PC-3 (cell line): ENCODE results near the gene C1QL1. TPM values are rescaled to one million over a fixed set of nuclear protein-coding genes. Genes with fewer than 3 reads are reported as not detected.

Source experiments
- ATAC-seq: fragments of 200-7000 bp; cut with Tn5 transposase; 2 replicates; pipeline ENCODE4 v1.9.1; 2020; ENCODE audit warnings: mild to moderate bottlenecking, moderate library complexity
- BruUV-seq: library from RNA; stranded (reverse); fragments of 400-500 nt; replicated peaks from 2 replicates; lab custom pipeline; 2021; lab: Mats Ljungman, UMichigan
- CTCF ChIA-PET: fragments of 300-600 bp; sonication (Branson Sonifier 250); formaldehyde crosslinking; loops from one replicate; lab custom pipeline; 2022; ENCODE audit warnings: antibody characterized with exemption; lab: Charles Lee
- POLR2A ChIA-PET: fragments of 300-600 bp; sonication (Branson Sonifier 250); formaldehyde crosslinking; loops from one replicate; lab custom pipeline; 2022; ENCODE audit warnings: antibody characterized with exemption; ENCODE audit not compliant: unreplicated experiment; lab: Charles Lee
- DNase-seq: peaks from one replicate; pipeline ENCODE4 v3.0.0-alpha.2; 2015
- H2AFZ ChIP-seq: fragments of 300-600 bp; sonication (generic); 2 replicates; pipeline ENCODE4 v1.6.0; 2016; ENCODE audit warnings: antibody characterized with exemption, low read length
- H3F3A ChIP-seq: fragments of 300-600 bp; sonication (generic); one replicate; pipeline ENCODE4 v1.6.0; 2017; ENCODE audit warnings: antibody characterized with exemption, low read length, control low read depth, mild to moderate bottlenecking; ENCODE audit not compliant: unreplicated experiment
- H3K27ac ChIP-seq: fragments of 300-600 bp; sonication (generic); 2 replicates; pipeline ENCODE4 v1.5.1; 2016; ENCODE audit warnings: mild to moderate bottlenecking, low read length
- H3K27me3 ChIP-seq: fragments of 300-600 bp; sonication (generic); 2 replicates; pipeline ENCODE4 v1.6.1; 2016; ENCODE audit warnings: low read length, mixed read lengths
- H3K36me3 ChIP-seq: fragments of 300-600 bp; sonication (generic); 2 replicates; pipeline ENCODE4 v1.6.1; 2016; ENCODE audit warnings: low read depth, mixed run types, low read length, mixed read lengths
- H3K4me1 ChIP-seq: fragments of 300-600 bp; sonication (generic); 2 replicates; pipeline ENCODE4 v1.5.1; 2016; ENCODE audit warnings: low read length; ENCODE audit not compliant: insufficient read depth
- H3K4me2 ChIP-seq: fragments of 300-600 bp; sonication (generic); 2 replicates; pipeline ENCODE4 v1.6.0; 2016; ENCODE audit warnings: low read length
- H3K4me3 ChIP-seq: fragments of 300-600 bp; sonication (generic); 2 replicates; pipeline ENCODE4 v1.5.1; 2016; ENCODE audit warnings: mild to moderate bottlenecking, low read length, mixed read lengths
- H3K79me2 ChIP-seq: fragments of 300-600 bp; sonication (generic); 2 replicates; pipeline ENCODE4 v1.6.1; 2017; ENCODE audit warnings: low read length, mixed read lengths
- H3K9ac ChIP-seq: fragments of 300-600 bp; sonication (generic); 2 replicates; pipeline ENCODE4 v1.6.0; 2016; ENCODE audit warnings: mild to moderate bottlenecking, low read length
- H3K9me2 ChIP-seq: fragments of 300-600 bp; sonication (generic); replicated peaks from 2 replicates; pipeline ENCODE4 v1.6.1; 2016; ENCODE audit warnings: mixed run types, low read length, mixed read lengths
- H3K9me3 ChIP-seq: fragments of 300-600 bp; sonication (generic); 2 replicates; pipeline ENCODE4 v1.6.1; 2016; ENCODE audit warnings: low read length, mixed read lengths
- H4K20me1 ChIP-seq: fragments of 300-600 bp; sonication (generic); 2 replicates; pipeline ENCODE4 v1.6.1; 2016; ENCODE audit warnings: low read length, mixed read lengths
- EZH2 ChIP-seq: fragments of 300-600 bp; sonication (generic); IDR thresholded peaks from one replicate; pipeline ENCODE4 v1.6.1; 2017; ENCODE audit warnings: antibody characterized with exemption, mild to moderate bottlenecking, low read length; ENCODE audit not compliant: unreplicated experiment
- EZH2phosphoT487 ChIP-seq: fragments of 300-600 bp; sonication (generic); IDR thresholded peaks from 2 replicates; pipeline ENCODE4 v1.6.1; 2018; ENCODE audit warnings: mild to moderate bottlenecking, antibody characterized with exemption, low read length, borderline replicate concordance
- intact Hi-C: fragments of 100-400 bp; cut with micrococcal nuclease; formaldehyde crosslinking; loops from 2 replicates; pipeline ENCODE4 v1.9.0; 2023
- total RNA-seq: library from RNA; depleted of rRNA; stranded (reverse); fragments of >200 nt; gene quantifications from 2 replicates; pipeline ENCODE4 v1.2.3, GENCODE V29; 2014
- TF ChIP-seq, protein P1 (sequence below): fragments of 300-600 bp; sonication (generic); conservative IDR thresholded peaks from 2 replicates; pipeline ENCODE4 v1.5.1; 2017; ENCODE audit warnings: antibody characterized with exemption, low read depth, mild to moderate bottlenecking, low read length

The C1QL1 gene
- total RNA-seq, 1 experiment from 2014 or later = 2.8 TPM

DNA sequence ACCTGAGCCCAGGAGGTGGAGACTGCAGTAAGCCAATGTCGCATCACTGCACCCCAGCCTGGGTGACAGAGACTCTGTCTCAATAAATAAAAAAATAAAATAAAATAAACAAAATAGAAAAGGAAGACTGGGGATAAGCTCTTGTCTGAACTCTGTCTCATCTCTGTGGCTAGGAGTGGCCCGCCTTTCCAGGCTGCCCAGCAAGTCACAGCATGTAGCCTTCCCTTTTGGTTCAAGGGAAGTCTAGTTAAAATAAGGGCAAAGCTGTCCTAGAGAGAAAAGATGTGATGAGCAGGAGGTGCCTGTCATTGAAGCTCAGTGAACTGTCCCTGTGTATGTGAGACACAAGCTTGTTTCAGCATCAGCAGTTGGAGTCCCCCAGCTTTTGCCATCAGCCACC is 50.1 kb downstream of the C1QL1 start:
- Histone ChIP-seq H4K20me1 (no peaks in the 10 kb centered on the region), H3F3A (no peaks in the 10 kb centered on the region), H3K4me2 (no peak overlapping the region), H3K36me3 (no peaks in the 10 kb centered on the region), H3K9me3 (no peaks in the 10 kb centered on the region), H2AFZ (no peak overlapping the region), H3K9me2 (no peaks in the 10 kb centered on the region), H3K79me2 (no peaks in the 10 kb centered on the region), H3K9ac (no peak overlapping the region), H3K27me3 (no peaks in the 10 kb centered on the region), H3K4me3 (no peak overlapping the region), H3K27ac (no peak overlapping the region), H3K4me1 (peaks cover 20% of the 10 kb centered on the region)
- POLR2A ChIA-PET = interaction anchor here (0.5 kb wide), 1 partner anchor 29 kb away, joined by 8 read pairs; no protein-coding TSS in a partner anchor
- intact Hi-C loops = no loop called here
- no peak for ATAC-seq
- no TSS peak for BruUV-seq
- TF ChIP-seq, protein P1, sequence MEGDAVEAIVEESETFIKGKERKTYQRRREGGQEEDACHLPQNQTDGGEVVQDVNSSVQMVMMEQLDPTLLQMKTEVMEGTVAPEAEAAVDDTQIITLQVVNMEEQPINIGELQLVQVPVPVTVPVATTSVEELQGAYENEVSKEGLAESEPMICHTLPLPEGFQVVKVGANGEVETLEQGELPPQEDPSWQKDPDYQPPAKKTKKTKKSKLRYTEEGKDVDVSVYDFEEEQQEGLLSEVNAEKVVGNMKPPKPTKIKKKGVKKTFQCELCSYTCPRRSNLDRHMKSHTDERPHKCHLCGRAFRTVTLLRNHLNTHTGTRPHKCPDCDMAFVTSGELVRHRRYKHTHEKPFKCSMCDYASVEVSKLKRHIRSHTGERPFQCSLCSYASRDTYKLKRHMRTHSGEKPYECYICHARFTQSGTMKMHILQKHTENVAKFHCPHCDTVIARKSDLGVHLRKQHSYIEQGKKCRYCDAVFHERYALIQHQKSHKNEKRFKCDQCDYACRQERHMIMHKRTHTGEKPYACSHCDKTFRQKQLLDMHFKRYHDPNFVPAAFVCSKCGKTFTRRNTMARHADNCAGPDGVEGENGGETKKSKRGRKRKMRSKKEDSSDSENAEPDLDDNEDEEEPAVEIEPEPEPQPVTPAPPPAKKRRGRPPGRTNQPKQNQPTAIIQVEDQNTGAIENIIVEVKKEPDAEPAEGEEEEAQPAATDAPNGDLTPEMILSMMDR = no peak
- no peak for TF ChIP-seq EZH2
- no peak for TF ChIP-seq EZH2phosphoT487
- no peak for DNase-seq
- CTCF ChIA-PET = interaction anchor here (0.6 to 1.1 kb wide), 4 partner anchors 16 to 219 kb away, joined by 3 to 4 read pairs (median 3); no protein-coding TSS in a partner anchor

- POLR2A ChIA-PET = interaction anchor here (0.5 kb wide), 1 partner anchor 30 kb away, joined by 8 read pairs; no protein-coding TSS in a partner anchor
- CTCF ChIA-PET = interaction anchor here (0.7 to 1.1 kb wide), 3 partner anchors 105 to 219 kb away, joined by 3 to 9 read pairs (median 4); no protein-coding TSS in a partner anchor
- H3K36me3 ChIP-seq = no peaks in the 10 kb centered on the region
- peaks cover 20% of the 10 kb centered on the region for H3K4me1 ChIP-seq
- ATAC-seq (no peak), DNase-seq (no peak)
- H3K9me2 ChIP-seq = no peaks in the 10 kb centered on the region
- H3K4me3 ChIP-seq = no peak overlapping the region
- no peak for TF ChIP-seq EZH2phosphoT487
- TF ChIP-seq EZH2 = no peak
- TF ChIP-seq, protein P1 = no peak
- no peak overlapping the region for H2AFZ ChIP-seq
- no peaks in the 10 kb centered on the region for H4K20me1 ChIP-seq
- H3F3A ChIP-seq = no peaks in the 10 kb centered on the region
- BruUV-seq = no TSS peak
- no peak overlapping the region for H3K9ac ChIP-seq
- intact Hi-C loops = no loop called here
- H3K27me3 ChIP-seq = no peaks in the 10 kb centered on the region
- peak overlapping the region; percentile 21; the same call in 1 of the 2 replicates for H3K4me2 ChIP-seq
- no peaks in the 10 kb centered on the region for H3K79me2 ChIP-seq
- no peak overlapping the region for H3K27ac ChIP-seq
- no peaks in the 10 kb centered on the region for H3K9me3 ChIP-seq
Observed at GRCh38 chr17:44917456-44917855, 50.6 kb downstream of the C1QL1 start.

- TF ChIP-seq EZH2phosphoT487 (no peak), EZH2 (no peak)
- TF ChIP-seq, protein P1 = peak; percentile 27; the same call in 1 of the 2 replicates
- intact Hi-C loops = no loop called here
- H3K36me3 ChIP-seq = no peaks in the 10 kb centered on the region
- ChIA-PET CTCF (interaction anchor here (0.6 to 0.7 kb wide), 3 partner anchors 95 to 212 kb away, joined by 3 to 9 read pairs (median 7); no protein-coding TSS in a partner anchor), POLR2A (no interaction called here)
- peaks cover 20% of the 10 kb centered on the region for H3K4me1 ChIP-seq
- no peak overlapping the region for H3K4me3 ChIP-seq
- H3K9ac ChIP-seq = no peak overlapping the region
- H3K27ac ChIP-seq = no peak overlapping the region
- no peaks in the 10 kb centered on the region for H3K9me3 ChIP-seq
- peak overlapping the region; percentile 21 for H3K4me2 ChIP-seq
- peak; percentile 57 for ATAC-seq
- H3K79me2 ChIP-seq = no peaks in the 10 kb centered on the region
- H3K27me3 ChIP-seq = no peaks in the 10 kb centered on the region
- BruUV-seq = no TSS peak
- H3K9me2 ChIP-seq = no peaks in the 10 kb centered on the region
- peak; percentile 75 for DNase-seq
- no peaks in the 10 kb centered on the region for H4K20me1 ChIP-seq
- H3F3A ChIP-seq = no peaks in the 10 kb centered on the region
- no peak overlapping the region for H2AFZ ChIP-seq
Observed at GRCh38 chr17:44916781-44917241, 51.3 kb downstream of the C1QL1 start.
